ENCODE results near the gene TGFB3.

DNA sequence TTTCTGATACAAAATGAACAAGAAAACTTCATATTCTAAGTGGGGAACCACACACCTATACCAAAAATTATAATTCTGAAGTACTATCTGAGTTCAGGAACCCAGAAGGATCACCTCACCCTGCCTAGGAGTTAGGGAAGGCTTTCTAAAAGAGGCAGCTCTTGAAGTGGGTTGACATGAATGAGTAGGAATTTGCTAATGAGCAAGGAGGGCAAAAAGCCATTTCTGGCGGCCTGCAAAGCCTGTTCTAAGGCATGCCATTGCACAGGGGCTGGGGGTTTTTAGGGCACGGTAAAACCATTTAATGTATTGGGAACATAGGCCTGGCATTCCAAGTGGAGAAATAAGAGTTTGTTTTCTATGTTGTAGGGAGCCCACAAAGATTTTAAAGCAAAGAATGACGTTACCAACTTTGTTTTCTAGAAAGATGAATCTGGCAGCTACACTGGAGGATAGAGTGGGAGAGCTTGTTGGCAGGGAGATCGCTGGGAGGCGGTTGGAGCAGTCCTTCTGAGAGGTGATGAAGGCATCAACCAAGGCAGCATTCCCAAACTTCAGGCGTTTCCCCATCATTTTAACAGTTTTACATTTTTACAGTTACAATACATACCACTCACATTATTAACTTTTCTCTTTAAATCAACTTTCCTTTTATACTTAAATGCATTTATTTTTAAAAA, 17.9 kb upstream of the TGFB3 start:
- TF ChIP-seq TAF1 (IDR thresholded peaks at IDR 0.05; ENCODE audit: borderline replicate concordance, insufficient read depth, low read length), result no peak
- no peak for TF ChIP-seq POLR2AphosphoS5 (IDR thresholded peaks at IDR 0.05; ENCODE audit: low read depth, low read length)

All from PFSK-1 (cell line).